Smooth muscle cell of trachea (primary cell): ENCODE data around the gene TWSG1. TPM values are rescaled to one million over a fixed set of nuclear protein-coding genes. Genes with fewer than 3 reads are reported as not detected.

Experiments used
- total RNA-seq: library from RNA; depleted of rRNA; stranded (reverse); fragments of >200 nt; gene quantifications from 2 replicates; pipeline ENCODE4 v1.2.1, GENCODE V29; 2014

The TWSG1 gene
- 260 and 298 TPM in 2 replicates for total RNA-seq

DNA sequence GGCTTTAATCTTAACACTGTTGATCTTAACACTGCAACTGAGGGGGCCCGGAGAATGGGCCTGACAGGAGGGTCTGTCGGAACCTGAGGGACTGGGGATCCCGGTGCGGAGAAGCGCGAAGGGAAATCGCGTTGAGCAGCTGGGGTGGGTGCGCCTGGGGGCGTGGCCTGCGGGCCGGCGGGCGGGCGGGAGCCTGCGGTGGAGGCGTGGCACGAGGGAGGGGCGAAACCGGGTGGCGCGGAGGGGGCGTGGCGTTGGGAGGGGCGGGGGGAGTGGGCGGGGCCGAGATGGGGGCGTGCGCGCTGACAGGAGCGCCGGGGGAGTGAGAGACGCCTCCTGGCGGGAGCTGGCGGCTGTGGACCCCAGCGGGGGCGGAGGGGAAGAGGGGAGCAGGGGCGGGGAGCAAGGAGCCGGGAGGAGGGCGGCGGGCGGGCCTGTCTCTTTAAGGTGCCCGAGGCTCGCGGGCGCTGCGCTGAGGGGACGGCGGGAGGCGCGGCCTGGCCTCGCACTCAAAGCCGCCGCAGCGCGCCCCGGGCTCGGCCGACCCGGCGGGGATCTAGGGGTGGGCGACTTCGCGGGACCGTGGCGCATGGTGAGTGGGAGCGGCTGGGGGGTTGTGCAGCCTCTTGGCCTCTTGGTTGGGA is at the start of gene TWSG1:
TSS of gene TWSG1 (plus strand) at position 445 of the 644 bp plus-strand sequence. CDS start 2,457 bp downstream, outside the sequence.

Other genes with a start within 250 kb of the TWSG1 start
- gene NDUFV2, start 232.1 kb upstream of the TWSG1 start, total RNA-seq = 98.1 and 148 TPM in 2 replicates
- gene ANKRD12, start 198.0 kb upstream of the TWSG1 start, total RNA-seq = 32.4 and 50.8 TPM in 2 replicates
- gene RALBP1, start 140.7 kb downstream of the TWSG1 start, total RNA-seq = 88.9 and 94.4 TPM in 2 replicates